Testis (tissue), 3 donors: ENCODE results near the gene C1orf216. TPM values are rescaled to one million over a fixed set of nuclear protein-coding genes. Genes with fewer than 3 reads are reported as not detected.

Source experiments
- DNase-seq: peaks from one replicate; pipeline ENCODE4 v3.0.0-alpha.2; 2019
- H3K27ac ChIP-seq, 2 donors: fragments of 200-600 bp; sonication (generic); one replicate each; pipeline ENCODE4 v1.5.1; 2019
- H3K27me3 ChIP-seq: fragments of 200-600 bp; sonication (generic); one replicate; pipeline ENCODE4 v1.5.1; 2019
- H3K36me3 ChIP-seq: fragments of 200-600 bp; sonication (generic); one replicate; pipeline ENCODE4 v1.5.1; 2017; ENCODE audit warnings: low read depth; ENCODE audit errors: missing control alignments
- H3K4me1 ChIP-seq: fragments of 200-600 bp; sonication (generic); one replicate; pipeline ENCODE4 v1.5.1; 2019
- H3K4me3 ChIP-seq, 2 donors: fragments of 200-600 bp; sonication (generic); one replicate each; pipeline ENCODE4 v1.5.1; 2017 to 2019
- H3K9me3 ChIP-seq: fragments of 200-600 bp; sonication (generic); one replicate; pipeline ENCODE4 v1.5.1; 2017
- CTCF ChIP-seq, 3 experiments: fragments of 450-650 bp in 2 of 3; fragments of 200-600 bp in 1 of 3; sonication (generic) in 1 of 3; IDR thresholded peaks; one replicate each; pipeline ENCODE4 v1.5.1; 2016 to 2019; ENCODE audit warnings: antibody characterized with exemption in 3 of 3, mild to moderate bottlenecking in 2 of 3, moderate library complexity in 1 of 3
- POLR2A ChIP-seq: fragments of 450-650 bp; IDR thresholded peaks from one replicate; pipeline ENCODE4 v1.6.1; 2017; ENCODE audit warnings: antibody characterized with exemption, mild to moderate bottlenecking, moderate library complexity
- WGBS, 2 donors: methylation state at CpG; one replicate each; pipeline ENCODE4 v1.1.5; 2018; 5-methylcytosine and 5-hydroxymethylcytosine counted together
- intact Hi-C: fragments of 100-400 bp; cut with DNase I; formaldehyde crosslinking; loops from one replicate; pipeline ENCODE4 v1.15.1; 2023; ENCODE audit warnings: low total_unique reads
- polyA plus RNA-seq: library from polyadenylated mRNA; stranded (reverse); fragments of 350-450 nt; fragmentation: Illumina TruSeq; extraction: RNeasy Lipid Tissue Mini Kit (QIAGEN cat#74804); gene quantifications from one replicate; pipeline ENCODE4 v1.2.3, GENCODE V29; 2014; ENCODE audit warnings: low read depth, low replicate concordance; ENCODE audit not compliant: insufficient read depth
- total RNA-seq, 2 donors: library from RNA; depleted of rRNA; stranded (reverse); fragments of >200 nt; gene quantifications; one replicate each; pipeline ENCODE4 v1.2.3, GENCODE V29; 2016

Gene C1orf216
- total and polyA plus RNA-seq, 3 donors from 2014 or later, result 17.7 to 20.5 (median 19.8) TPM

DNA sequence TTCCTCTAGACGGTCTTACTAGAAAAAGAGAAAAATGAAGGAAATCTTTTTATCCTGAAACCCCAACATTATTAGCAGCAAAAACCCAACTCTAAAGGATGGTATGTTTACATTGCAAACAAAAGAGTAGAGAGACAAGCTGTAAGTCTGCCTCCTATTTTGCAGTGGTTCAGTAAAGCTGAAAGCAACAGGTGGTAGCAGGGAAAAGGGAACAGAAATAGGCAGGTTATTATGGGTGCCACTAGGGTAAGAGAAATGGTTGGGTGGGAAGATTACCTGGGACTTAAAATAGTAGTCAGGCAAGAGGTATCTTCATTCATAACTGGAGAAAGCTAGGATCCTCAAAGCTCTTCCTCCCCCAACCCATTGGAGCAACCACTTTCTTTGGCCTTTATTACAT is 37.4 kb upstream of the C1orf216 start:
- Histone ChIP-seq H3K4me3 (no peak overlapping the region), H3K4me1 (no peaks in the 10 kb centered on the region), H3K36me3 (no peaks in the 10 kb centered on the region), H3K27me3 (no peaks in the 10 kb centered on the region), H3K27ac (no peak overlapping the region), H3K9me3 (no peaks in the 10 kb centered on the region)
- intact Hi-C loops, result no loop called here
- WGBS, 2 donors, result 90 to 93% methylated on average over 1 of the region's 1 CpG
- DNase-seq, result no peak
- TF ChIP-seq CTCF (IDR thresholded peaks at IDR 0.05) (no peak), POLR2A (no peak)

DNA sequence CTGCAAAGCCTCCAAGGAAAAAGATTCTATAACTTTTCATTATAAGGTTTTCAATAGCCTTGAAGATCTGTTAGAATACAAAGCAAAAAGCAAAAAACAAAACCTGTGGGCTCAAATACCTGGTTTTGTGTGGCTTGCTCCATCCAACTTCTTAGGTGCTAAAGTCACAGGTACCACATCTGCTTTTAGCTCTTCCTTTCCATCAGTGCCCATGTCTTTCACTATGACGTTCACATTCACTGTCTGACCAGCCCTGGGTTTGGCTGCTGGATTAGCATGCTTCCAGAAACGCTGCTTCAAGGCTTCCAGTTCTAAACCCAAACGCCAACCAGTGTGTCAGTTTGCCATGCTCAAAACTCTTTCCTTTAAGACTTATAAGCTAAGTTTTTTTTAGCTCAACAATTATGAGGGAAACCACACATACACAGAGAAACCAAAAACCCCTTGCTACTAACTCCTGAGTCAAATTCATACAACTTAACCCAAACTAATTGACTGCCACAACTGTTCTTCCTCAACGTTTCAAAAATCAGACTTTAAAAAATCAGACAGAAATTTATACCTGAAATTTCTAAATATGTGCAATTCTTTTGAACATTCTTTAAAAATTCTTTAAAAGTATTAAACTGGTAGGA is 35.1 kb upstream of the C1orf216 start:
- H3K27ac ChIP-seq, result no peak overlapping the region
- H3K4me1 ChIP-seq, result no peaks in the 10 kb centered on the region
- no peak overlapping the region for H3K4me3 ChIP-seq
- intact Hi-C loops, result no loop called here
- TF ChIP-seq POLR2A (no peak), CTCF (IDR thresholded peaks at IDR 0.05) (no peak)
- no peaks in the 10 kb centered on the region for H3K27me3 ChIP-seq
- DNase-seq, result no peak
- WGBS, 2 donors, result 82 to 85% methylated on average over 4 of the region's 4 CpGs
- H3K9me3 ChIP-seq, result no peaks in the 10 kb centered on the region
- no peaks in the 10 kb centered on the region for H3K36me3 ChIP-seq

GRCh38 chr1:35748326-35748725 is 29.6 kb upstream of the C1orf216 start:
- TF ChIP-seq POLR2A (no peak), CTCF (IDR thresholded peaks at IDR 0.05) (no peak)
- H3K9me3 ChIP-seq, result no peaks in the 10 kb centered on the region
- WGBS, 2 donors, result 76 to 89% methylated on average over 3 of the region's 3 CpGs
- no peaks in the 10 kb centered on the region for H3K4me1 ChIP-seq
- no peak overlapping the region for H3K27ac ChIP-seq
- no peak overlapping the region for H3K4me3 ChIP-seq
- intact Hi-C loops, result no loop called here
- H3K27me3 ChIP-seq, result no peaks in the 10 kb centered on the region
- no peak for DNase-seq
- H3K36me3 ChIP-seq, result no peaks in the 10 kb centered on the region

- H3K9me3 ChIP-seq, result no peaks in the 10 kb centered on the region
- 97 to 100% methylated on average over 1 of the region's 1 CpG for WGBS, 2 donors
- no peak overlapping the region for H3K27ac ChIP-seq
- no peaks in the 10 kb centered on the region for H3K36me3 ChIP-seq
- H3K4me1 ChIP-seq, result no peaks in the 10 kb centered on the region
- H3K27me3 ChIP-seq, result no peaks in the 10 kb centered on the region
- no peak overlapping the region for H3K4me3 ChIP-seq
- DNase-seq, result no peak
- TF ChIP-seq POLR2A, result no peak
- no peak for TF ChIP-seq CTCF (IDR thresholded peaks at IDR 0.05)
- intact Hi-C loops, result no loop called here
Observed at GRCh38 chr1:35745124-35745730, 26.5 kb upstream of the C1orf216 start.

GRCh38 chr1:35737120-35737519 is 18.4 kb upstream of the C1orf216 start:
- intact Hi-C loops, result no loop called here
- Histone ChIP-seq H3K27me3 (no peaks in the 10 kb centered on the region), H3K9me3 (no peaks in the 10 kb centered on the region), H3K4me1 (no peaks in the 10 kb centered on the region), H3K4me3 (no peak overlapping the region), H3K36me3 (no peaks in the 10 kb centered on the region), H3K27ac (no peak overlapping the region)
- WGBS, 2 donors, result 82 to 87% methylated on average over 1 of the region's 1 CpG
- no peak for TF ChIP-seq CTCF (IDR thresholded peaks at IDR 0.05)
- TF ChIP-seq POLR2A, result no peak
- DNase-seq, result no peak
